Activated CD4-positive, alpha-beta memory T cell treated with anti-CD3 and anti-CD28 coated beads, Interleukin-2, amount 10 ng/mL, durations not matched to agents 7 days and 5 days (primary cell): Measurements from ENCODE around the gene PYGM. TPM values are rescaled to one million over a fixed set of nuclear protein-coding genes. Genes with fewer than 3 reads are reported as not detected.

Source experiments
- CTCF ChIA-PET: fragments of 350-600 bp; sonication (Branson Sonifier 250); formaldehyde crosslinking; loops from one replicate; lab custom pipeline; 2021; ENCODE audit warnings: antibody characterized with exemption, inconsistent platforms; lab: Charles Lee
- POLR2A ChIA-PET: fragments of 350-600 bp; sonication (Branson Sonifier 250); formaldehyde crosslinking; loops from one replicate; lab custom pipeline; 2021; ENCODE audit warnings: antibody characterized with exemption; lab: Charles Lee
- DNase-seq: peaks from one replicate; pipeline ENCODE4 v3.0.0-alpha.2; 2020
- H3K27ac Mint-ChIP-seq: one replicate; pipeline ENCODE4 v1.8.0; 2021; ENCODE audit warnings: mild to moderate bottlenecking, mixed read lengths
- H3K27me3 Mint-ChIP-seq: one replicate; pipeline ENCODE4 v1.8.0; 2021; ENCODE audit warnings: mixed read lengths
- H3K36me3 Mint-ChIP-seq: one replicate; pipeline ENCODE4 v1.8.0; 2021; ENCODE audit warnings: low read depth, mixed read lengths
- H3K4me1 Mint-ChIP-seq: one replicate; pipeline ENCODE4 v1.8.0; 2021; ENCODE audit warnings: mixed read lengths
- H3K4me3 Mint-ChIP-seq: one replicate; pipeline ENCODE4 v1.8.0; 2021; ENCODE audit warnings: mild to moderate bottlenecking, mixed read lengths
- H3K9me3 Mint-ChIP-seq: one replicate; pipeline ENCODE4 v1.8.0; 2021; ENCODE audit warnings: mixed read lengths
- total RNA-seq, 2 experiments: library from RNA; stranded (reverse); gene quantifications; one replicate each; pipeline ENCODE4 v1.2.3, GENCODE V29; 2021

The PYGM gene
- total RNA-seq, 2 experiments from 2014 or later = 3.1 to 4.0 TPM

GRCh38 chr11:64772303-64773018 lies 12.7 kb upstream of the PYGM start:
- POLR2A ChIA-PET = interaction anchor here (0.8 to 10.9 kb wide), 8 partner anchors 9 to 68 kb away, joined by 3 to 197 read pairs (median 5); partner anchors contain the start of genes MEN1, PYGM and RASGRP2
- H3K27ac Mint-ChIP-seq = peak overlapping the region; percentile 84
- H3K4me3 Mint-ChIP-seq = peak overlapping the region; percentile 5
- H3K27me3 Mint-ChIP-seq = no peaks in the 10 kb centered on the region
- DNase-seq = no peak
- peaks cover 99% of the 10 kb centered on the region for H3K36me3 Mint-ChIP-seq
- CTCF ChIA-PET = interaction anchor here (1.1 to 3.2 kb wide), 4 partner anchors 9 to 84 kb away, joined by 3 to 33 read pairs (median 4); partner anchors contain the start of gene RASGRP2
- peaks cover 93% of the 10 kb centered on the region for H3K4me1 Mint-ChIP-seq
- H3K9me3 Mint-ChIP-seq = no peaks in the 10 kb centered on the region

DNA sequence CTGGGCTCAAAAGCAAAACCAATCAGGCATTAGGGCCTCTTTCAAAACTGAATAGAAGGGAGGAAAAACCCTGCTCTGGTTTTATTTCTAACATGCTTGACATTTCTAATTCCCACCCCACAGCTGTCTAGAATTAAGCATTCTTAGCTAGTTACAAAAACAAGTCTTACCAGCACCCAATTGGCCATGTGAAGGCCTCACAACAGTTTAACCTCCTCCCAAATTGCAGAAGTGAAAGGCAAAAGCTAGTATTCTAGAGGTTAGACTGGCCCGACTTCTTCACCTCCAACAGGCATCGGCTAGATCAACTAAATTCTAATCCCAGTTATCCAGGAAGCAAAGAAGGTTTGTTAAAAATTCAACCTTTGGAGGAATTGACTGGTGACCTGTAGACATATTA lies 12.1 kb upstream of the PYGM start:
- H3K4me3 Mint-ChIP-seq = peak overlapping the region; percentile 5

DNA sequence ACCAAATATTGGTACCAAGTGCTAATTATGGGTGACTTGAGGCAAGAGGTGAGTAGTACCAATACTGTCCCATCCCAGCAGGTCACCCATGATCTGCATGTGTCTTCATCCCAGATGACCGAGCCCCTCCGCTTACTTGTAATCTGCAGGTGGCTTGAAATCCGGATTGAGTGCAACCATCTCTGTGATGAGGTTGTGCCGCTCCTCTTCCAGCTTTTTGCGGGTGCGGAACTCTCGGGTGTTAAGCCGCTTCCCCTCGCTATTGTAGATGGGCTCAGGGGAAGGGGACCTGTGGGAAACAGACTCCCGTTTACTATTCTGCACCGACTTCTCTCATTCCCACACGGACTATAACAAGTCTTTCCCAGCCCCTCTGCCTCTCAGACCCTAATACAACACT lies 10.3 kb upstream of the PYGM start:
- H3K36me3 Mint-ChIP-seq = peaks cover 94% of the 10 kb centered on the region
- ChIA-PET CTCF (interaction anchor here (0.7 to 3.2 kb wide), 3 partner anchors 10 to 26 kb away, joined by 3 to 33 read pairs (median 20); partner anchors contain the start of gene RASGRP2), POLR2A (interaction anchor here (0.8 to 10.9 kb wide), 4 partner anchors 7 to 26 kb away, joined by 4 to 197 read pairs (median 13); partner anchors contain the start of genes PYGM and RASGRP2)
- DNase-seq = no peak
- H3K27me3 Mint-ChIP-seq = no peaks in the 10 kb centered on the region
- no peak overlapping the region for H3K4me3 Mint-ChIP-seq
- no peaks in the 10 kb centered on the region for H3K9me3 Mint-ChIP-seq
- H3K4me1 Mint-ChIP-seq = peaks cover 88% of the 10 kb centered on the region
- peak overlapping the region; percentile 1 for H3K27ac Mint-ChIP-seq

More for the DNA sequence above, 12.1 kb upstream of the PYGM start:
- peaks cover 93% of the 10 kb centered on the region for H3K4me1 Mint-ChIP-seq
- ChIA-PET CTCF (interaction anchor here (1.1 to 3.2 kb wide), 4 partner anchors 8 to 83 kb away, joined by 3 to 33 read pairs (median 4); partner anchors contain the start of gene RASGRP2), POLR2A (interaction anchor here (0.8 to 10.9 kb wide), 7 partner anchors 8 to 67 kb away, joined by 3 to 197 read pairs (median 5); partner anchors contain the start of genes MEN1 and RASGRP2)
- H3K36me3 Mint-ChIP-seq = peaks cover 99% of the 10 kb centered on the region
- H3K9me3 Mint-ChIP-seq = no peaks in the 10 kb centered on the region
- no peaks in the 10 kb centered on the region for H3K27me3 Mint-ChIP-seq
- DNase-seq = no peak
- H3K27ac Mint-ChIP-seq = peak overlapping the region; percentile 84

DNA sequence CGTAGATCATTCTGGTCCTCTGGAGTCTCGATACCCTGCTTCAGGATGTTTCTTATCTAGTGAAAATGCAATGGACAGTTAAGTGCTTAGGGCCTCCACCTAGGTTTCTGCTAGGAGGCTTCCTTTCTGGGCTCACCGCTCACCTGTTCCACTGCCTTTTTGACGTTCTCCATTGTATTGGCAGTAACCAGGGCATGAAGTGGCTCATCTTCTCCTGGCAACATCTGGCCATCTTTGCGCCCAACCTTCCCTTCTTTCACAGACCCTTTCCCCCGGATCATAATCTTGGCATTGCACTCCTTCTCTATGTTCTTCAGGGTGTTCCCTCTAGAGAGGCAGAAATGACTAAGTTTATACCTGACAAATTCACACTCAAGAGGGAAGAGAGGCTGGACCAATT lies 9.5 kb upstream of the PYGM start:
- ChIA-PET CTCF (interaction anchor here (3.1 kb wide), 1 partner anchor 25 kb away, joined by 20 read pairs; the partner anchor contains the start of gene RASGRP2), POLR2A (interaction anchor here (0.8 to 13.2 kb wide), 5 partner anchors 8 to 33 kb away, joined by 3 to 435 read pairs (median 13); partner anchors contain the start of gene RASGRP2)
- Mint-ChIP-seq H3K27me3 (no peaks in the 10 kb centered on the region), H3K4me1 (peaks cover 88% of the 10 kb centered on the region), H3K27ac (peak overlapping the region; percentile 66), H3K36me3 (peaks cover 94% of the 10 kb centered on the region), H3K4me3 (no peak overlapping the region), H3K9me3 (no peaks in the 10 kb centered on the region)
- DNase-seq = no peak

DNA sequence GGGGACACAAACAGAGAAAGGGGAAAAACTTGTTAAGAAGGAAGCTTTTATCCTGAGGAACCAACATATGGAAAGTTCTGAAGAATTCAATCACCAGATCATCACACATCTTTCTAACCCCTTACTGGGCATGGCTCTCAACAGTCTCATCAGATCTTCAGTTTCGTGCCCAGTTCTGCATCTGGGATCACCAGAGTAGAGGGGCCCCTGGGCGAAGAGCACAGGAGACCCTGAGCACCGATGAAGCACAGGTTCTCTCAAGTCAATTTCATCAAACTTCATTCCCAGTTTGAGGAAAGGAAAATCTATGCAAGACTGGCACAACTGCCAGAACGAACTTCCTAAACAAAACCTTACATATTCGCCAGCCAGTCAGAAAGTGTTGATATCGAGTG lies 8.5 kb upstream of the PYGM start:
- no peaks in the 10 kb centered on the region for H3K27me3 Mint-ChIP-seq
- POLR2A ChIA-PET = interaction anchor here (1.2 to 13.2 kb wide), 5 partner anchors 9 to 26 kb away, joined by 3 to 435 read pairs (median 7); partner anchors contain the start of genes RASGRP2 and SF1
- H3K27ac Mint-ChIP-seq = peak overlapping the region; percentile 85
- no peaks in the 10 kb centered on the region for H3K9me3 Mint-ChIP-seq
- CTCF ChIA-PET = interaction anchor here (0.9 to 3.1 kb wide), 6 partner anchors 9 to 26 kb away, joined by 3 to 20 read pairs (median 7); partner anchors contain the start of genes RASGRP2 and SF1
- peaks cover 94% of the 10 kb centered on the region for H3K36me3 Mint-ChIP-seq
- no peak overlapping the region for H3K4me3 Mint-ChIP-seq
- no peak for DNase-seq
- peaks cover 90% of the 10 kb centered on the region for H3K4me1 Mint-ChIP-seq

DNA sequence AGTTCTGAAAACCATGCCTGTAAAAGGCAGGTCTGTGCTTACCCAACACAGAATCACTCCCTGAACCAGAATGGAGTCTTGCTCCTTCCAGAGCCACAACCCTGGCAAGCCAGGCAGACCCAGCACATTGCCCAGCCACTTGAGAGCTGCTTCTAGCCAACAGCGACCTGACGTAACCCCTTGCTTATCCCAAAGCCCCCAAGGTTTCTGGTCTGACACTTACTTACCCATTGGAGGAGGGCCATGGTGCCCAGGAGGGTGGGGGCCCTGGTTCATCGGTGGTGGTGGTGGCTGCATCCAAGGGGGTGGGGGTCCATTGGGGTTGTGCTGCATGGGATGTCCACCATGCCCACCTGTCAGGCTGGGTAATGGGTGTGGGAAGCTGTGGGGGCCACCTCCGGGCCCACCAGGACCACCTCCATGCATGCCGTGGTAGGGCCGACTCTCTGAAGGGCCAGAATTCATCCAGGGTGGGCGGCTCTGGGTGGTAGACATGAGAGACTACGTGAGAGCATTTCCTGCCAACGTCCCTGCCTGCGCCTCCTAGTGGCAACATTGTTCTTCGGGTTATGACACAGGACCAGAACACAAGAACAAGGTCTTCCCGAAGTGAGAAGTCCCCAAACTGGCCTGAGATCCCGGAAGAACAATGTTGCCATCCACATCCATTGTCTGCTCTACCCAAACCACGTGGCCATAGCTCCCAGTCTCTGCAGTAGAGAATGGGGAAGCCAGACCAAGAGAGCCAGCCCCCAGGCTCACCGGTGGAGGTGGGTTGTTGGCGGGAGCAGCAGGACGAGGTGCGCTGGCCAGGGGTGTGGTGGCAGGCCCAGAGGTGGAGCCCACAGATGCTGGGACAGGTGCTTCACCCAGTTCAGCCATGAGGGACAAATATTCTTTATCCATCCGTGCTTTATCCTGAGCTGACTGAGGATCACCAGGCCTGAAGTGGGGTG lies 7.8 kb upstream of the PYGM start:
- ChIA-PET CTCF (interaction anchor here (0.9 to 3.1 kb wide), 6 partner anchors 9 to 26 kb away, joined by 3 to 20 read pairs (median 7); partner anchors contain the start of genes RASGRP2 and SF1), POLR2A (interaction anchor here (1.0 to 13.2 kb wide), 6 partner anchors 9 to 35 kb away, joined by 3 to 435 read pairs (median 6); partner anchors contain the start of genes RASGRP2 and SF1)
- H3K4me1 Mint-ChIP-seq = peaks cover 90% of the 10 kb centered on the region
- H3K4me3 Mint-ChIP-seq = no peak overlapping the region
- no peaks in the 10 kb centered on the region for H3K27me3 Mint-ChIP-seq
- no peaks in the 10 kb centered on the region for H3K9me3 Mint-ChIP-seq
- H3K36me3 Mint-ChIP-seq = peaks cover 94% of the 10 kb centered on the region
- DNase-seq = peak; percentile 83
- peak overlapping the region; percentile 85 for H3K27ac Mint-ChIP-seq

GRCh38 chr11:64766881-64767280 lies 7.1 kb upstream of the PYGM start:
- no peak for DNase-seq
- POLR2A ChIA-PET = interaction anchor here (1.0 to 13.2 kb wide), 5 partner anchors 10 to 35 kb away, joined by 4 to 435 read pairs (median 13); partner anchors contain the start of genes RASGRP2 and SF1
- no peaks in the 10 kb centered on the region for H3K9me3 Mint-ChIP-seq

GRCh38 chr11:64765851-64766665 lies 6.3 kb upstream of the PYGM start:
- POLR2A ChIA-PET = interaction anchor here (7.9 to 13.2 kb wide), 2 partner anchors 11 to 20 kb away, joined by 151 to 435 read pairs; partner anchors contain the start of genes RASGRP2 and SF1
- Mint-ChIP-seq H3K27me3 (no peaks in the 10 kb centered on the region), H3K36me3 (peaks cover 89% of the 10 kb centered on the region), H3K4me1 (peaks cover 89% of the 10 kb centered on the region), H3K27ac (peak overlapping the region; percentile 99), H3K9me3 (no peaks in the 10 kb centered on the region), H3K4me3 (no peak overlapping the region)
- CTCF ChIA-PET = interaction anchor here (4.3 to 11.8 kb wide), 2 partner anchors 11 to 21 kb away, joined by 27 to 132 read pairs; partner anchors contain the start of genes RASGRP2 and SF1
- no peak for DNase-seq

More at GRCh38 chr11:64766881-64767280, 7.1 kb upstream of the PYGM start:
- CTCF ChIA-PET = interaction anchor here (1.9 to 11.8 kb wide), 4 partner anchors 10 to 23 kb away, joined by 10 to 132 read pairs (median 24); partner anchors contain the start of genes RASGRP2 and SF1
- peaks cover 90% of the 10 kb centered on the region for H3K4me1 Mint-ChIP-seq
- H3K27me3 Mint-ChIP-seq = no peaks in the 10 kb centered on the region
- H3K4me3 Mint-ChIP-seq = no peak overlapping the region
- H3K36me3 Mint-ChIP-seq = peaks cover 93% of the 10 kb centered on the region
- peak overlapping the region; percentile 85 for H3K27ac Mint-ChIP-seq

DNA sequence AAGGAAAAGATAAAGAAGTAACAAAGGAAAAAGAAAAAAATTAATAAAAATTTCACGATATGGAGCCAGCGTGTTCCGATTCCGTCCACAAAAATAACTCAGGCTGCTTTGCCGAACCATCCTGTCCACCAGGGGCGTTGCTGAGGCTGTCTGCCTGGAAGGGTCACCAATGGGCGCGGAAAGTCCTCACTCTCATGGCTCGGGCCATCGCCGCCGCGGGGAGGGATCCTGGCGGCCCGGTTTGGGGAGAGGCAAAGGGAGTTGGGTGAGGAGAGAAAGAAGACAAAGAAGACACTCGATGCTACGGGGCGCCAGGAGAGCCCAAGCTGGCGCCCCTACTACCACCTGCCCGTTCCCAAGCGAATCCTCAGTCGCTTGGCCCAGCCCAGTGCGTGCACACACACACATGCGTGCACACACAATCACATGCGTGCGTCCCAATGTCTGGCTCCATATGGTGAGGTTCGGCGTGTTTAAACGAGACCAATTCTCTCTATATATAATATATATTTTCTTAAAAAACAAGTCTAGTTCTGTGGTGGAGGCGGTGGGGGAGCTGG lies 5.6 kb upstream of the PYGM start:
- H3K27me3 Mint-ChIP-seq = no peaks in the 10 kb centered on the region
- peak overlapping the region; percentile 99 for H3K27ac Mint-ChIP-seq
- peaks cover 87% of the 10 kb centered on the region for H3K36me3 Mint-ChIP-seq
- no peaks in the 10 kb centered on the region for H3K9me3 Mint-ChIP-seq
- H3K4me3 Mint-ChIP-seq = peak overlapping the region; percentile 72
- peaks cover 89% of the 10 kb centered on the region for H3K4me1 Mint-ChIP-seq
- CTCF ChIA-PET = interaction anchor here (4.3 to 11.8 kb wide), 2 partner anchors 12 to 21 kb away, joined by 27 to 132 read pairs; partner anchors contain the start of genes RASGRP2 and SF1
- POLR2A ChIA-PET = interaction anchor here (7.9 to 13.2 kb wide), 2 partner anchors 12 to 19 kb away, joined by 151 to 435 read pairs; partner anchors contain the start of genes RASGRP2 and SF1
- no peak for DNase-seq

DNA sequence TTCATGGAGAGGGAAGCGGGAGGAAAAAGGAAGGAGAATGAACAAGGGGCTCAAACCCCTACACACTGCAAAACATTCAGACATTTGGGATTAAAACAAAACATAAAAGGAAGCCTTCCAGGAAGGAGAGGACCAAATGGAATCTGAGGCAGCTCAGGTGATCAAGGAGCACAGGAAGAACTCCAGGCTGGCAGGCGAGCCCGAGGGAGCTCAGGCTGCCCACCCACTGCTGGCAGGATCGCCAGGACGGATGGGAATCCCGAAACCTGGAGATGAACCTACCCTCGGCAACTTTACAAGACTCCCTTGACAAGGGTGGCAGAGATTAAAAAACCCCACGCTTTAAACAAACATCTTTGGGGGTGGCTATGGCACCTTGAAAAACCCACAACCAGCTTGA lies 5.0 kb upstream of the PYGM start:
- H3K27ac Mint-ChIP-seq = peak overlapping the region; percentile 99
- ChIA-PET POLR2A (interaction anchor here (1.1 to 13.2 kb wide), 3 partner anchors 12 to 39 kb away, joined by 3 to 435 read pairs (median 151); partner anchors contain the start of genes RASGRP2 and SF1), CTCF (interaction anchor here (0.9 to 11.8 kb wide), 5 partner anchors 12 to 447 kb away, joined by 3 to 132 read pairs (median 4); partner anchors contain the start of genes MEN1, PRDX5, RASGRP2 and SF1)
- H3K36me3 Mint-ChIP-seq = peaks cover 85% of the 10 kb centered on the region
- H3K9me3 Mint-ChIP-seq = no peaks in the 10 kb centered on the region
- no peak for DNase-seq
- no peaks in the 10 kb centered on the region for H3K27me3 Mint-ChIP-seq
- H3K4me3 Mint-ChIP-seq = peak overlapping the region; percentile 72
- H3K4me1 Mint-ChIP-seq = peaks cover 92% of the 10 kb centered on the region
